PC-9 (cell line): ENCODE measurements around the gene CLTCL1. TPM values are rescaled to one million over a fixed set of nuclear protein-coding genes. Genes with fewer than 3 reads are reported as not detected.
A peak's percentile ranks its signal among the peaks of the same experiment; 100 is the strongest.

Experiments used
- BruUV-seq: library from RNA; stranded (reverse); fragments of 400-500 nt; replicated peaks from 2 replicates; lab custom pipeline; 2021; lab: Mats Ljungman, UMichigan
- CTCF ChIA-PET: fragments of 300-600 bp; sonication (Branson Sonifier 250); formaldehyde crosslinking; loops from one replicate; lab custom pipeline; 2022; ENCODE audit warnings: antibody characterized with exemption; lab: Charles Lee
- POLR2A ChIA-PET: fragments of 300-600 bp; sonication (Branson Sonifier 250); formaldehyde crosslinking; loops from one replicate; lab custom pipeline; 2022; ENCODE audit warnings: antibody characterized with exemption; ENCODE audit not compliant: unreplicated experiment; lab: Charles Lee
- DNase-seq, 2 experiments: peaks; one replicate each; pipeline versions ENCODE4 v3.0.0 to v3.0.0-alpha.2; 2015 to 2022; ENCODE audit warnings: mixed read lengths in 1 of 2
- H2AFZ ChIP-seq: fragments of 200-600 bp; sonication (generic); 2 replicates; pipeline ENCODE4 v1.8.1; 2017; ENCODE audit warnings: antibody characterized with exemption
- H3F3A ChIP-seq: fragments of 200-600 bp; sonication (generic); 2 replicates; pipeline ENCODE4 v1.8.1; 2017; ENCODE audit warnings: antibody characterized with exemption, mild to moderate bottlenecking, low read depth; ENCODE audit not compliant: insufficient read depth
- H3K27ac ChIP-seq: fragments of 200-600 bp; sonication (generic); 2 replicates; pipeline ENCODE4 v1.6.1; 2016; ENCODE audit warnings: mixed run types
- H3K27me3 ChIP-seq: fragments of 200-600 bp; sonication (generic); 2 replicates; pipeline ENCODE4 v1.6.1; 2016; ENCODE audit warnings: low read depth, mixed run types; ENCODE audit not compliant: insufficient read depth
- H3K36me3 ChIP-seq: fragments of 200-600 bp; sonication (generic); 2 replicates; pipeline ENCODE4 v1.6.1; 2016; ENCODE audit warnings: low read depth, mixed run types
- H3K4me1 ChIP-seq: fragments of 200-600 bp; sonication (generic); replicated peaks from 2 replicates; pipeline ENCODE4 v1.6.1; 2016; ENCODE audit warnings: mixed run types; ENCODE audit not compliant: insufficient read depth
- H3K4me2 ChIP-seq: fragments of 200-600 bp; sonication (generic); 2 replicates; pipeline ENCODE4 v1.6.1; 2017; ENCODE audit warnings: mixed run types
- H3K4me3 ChIP-seq: fragments of 200-600 bp; sonication (generic); 2 replicates; pipeline ENCODE4 v1.6.1; 2016; ENCODE audit warnings: mixed run types
- H3K79me2 ChIP-seq: fragments of 200-600 bp; sonication (generic); 2 replicates; pipeline ENCODE4 v1.6.1; 2017; ENCODE audit warnings: low read depth, mixed run types
- H3K9me2 ChIP-seq: fragments of 200-600 bp; sonication (generic); 2 replicates; pipeline ENCODE4 v1.8.1; 2017; ENCODE audit warnings: mild to moderate bottlenecking; ENCODE audit not compliant: insufficient read depth
- H3K9me3 ChIP-seq: fragments of 200-600 bp; sonication (generic); 2 replicates; pipeline ENCODE4 v1.8.1; 2016; ENCODE audit warnings: low read depth; ENCODE audit not compliant: insufficient read depth
- H4K20me1 ChIP-seq: fragments of 200-600 bp; sonication (generic); 2 replicates; pipeline ENCODE4 v1.8.1; 2017; ENCODE audit not compliant: insufficient read depth
- CTCF ChIP-seq: fragments of 200-600 bp; sonication (generic); conservative IDR thresholded peaks from 2 replicates; pipeline ENCODE4 v1.6.1; 2017; ENCODE audit warnings: mixed run types, antibody characterized with exemption, mild to moderate bottlenecking, moderate library complexity
- EZH2 ChIP-seq: fragments of 200-600 bp; sonication (generic); IDR thresholded peaks from 2 replicates; pipeline ENCODE4 v1.8.0; 2017; ENCODE audit warnings: antibody characterized with exemption, low read depth
- intact Hi-C: fragments of 100-400 bp; cut with micrococcal nuclease; formaldehyde crosslinking; loops from one replicate; pipeline ENCODE4 v1.10.0; 2022; ENCODE audit not compliant: unreplicated experiment
- total RNA-seq: library from RNA; stranded (reverse); gene quantifications from 2 replicates; pipeline ENCODE4 v1.2.3, GENCODE V29; 2021

Gene CLTCL1
- total RNA-seq, 1 experiment from 2014 or later: 7.2 TPM

- DNase-seq: no peak
- peaks cover 38% of the 10 kb centered on the region; the same call in 1 of the 2 replicates for H3F3A ChIP-seq
- H3K27ac ChIP-seq: no peak overlapping the region
- ChIA-PET CTCF (no interaction called here), POLR2A (no interaction called here)
- TF ChIP-seq CTCF (no peak), EZH2 (no peak)
- H3K4me2 ChIP-seq: no peak overlapping the region
- no peak overlapping the region for H3K4me3 ChIP-seq
- no TSS peak for BruUV-seq
- no peaks in the 10 kb centered on the region for H3K9me2 ChIP-seq
- H4K20me1 ChIP-seq: peaks cover 41% of the 10 kb centered on the region
- peaks cover 35% of the 10 kb centered on the region for H3K4me1 ChIP-seq
- peaks cover 63% of the 10 kb centered on the region for H3K79me2 ChIP-seq
- no peaks in the 10 kb centered on the region for H3K9me3 ChIP-seq
- intact Hi-C loops: loop anchor here (5.0 kb wide), 1 partner anchor 221 kb away; no protein-coding TSS in a partner anchor
- H2AFZ ChIP-seq: no peak overlapping the region
- no peaks in the 10 kb centered on the region for H3K27me3 ChIP-seq
- 0 out of 2 replicates have a peak, but pooled peaks cover 7% of the 10 kb centered on the region for H3K36me3 ChIP-seq
Measured at GRCh38 chr22:19176175-19176643, 115.3 kb downstream of the CLTCL1 start.

GRCh38 chr22:19175602-19176174 lies 115.8 kb downstream of the CLTCL1 start:
- BruUV-seq: no TSS peak
- Histone ChIP-seq H3K36me3 (0 out of 2 replicates have a peak, but pooled peaks cover 7% of the 10 kb centered on the region), H4K20me1 (peaks cover 41% of the 10 kb centered on the region), H3K4me3 (no peak overlapping the region), H3K4me2 (no peak overlapping the region), H3K79me2 (peaks cover 66% of the 10 kb centered on the region), H3K4me1 (peaks cover 35% of the 10 kb centered on the region), H3K27me3 (no peaks in the 10 kb centered on the region), H2AFZ (no peak overlapping the region), H3K9me3 (no peaks in the 10 kb centered on the region), H3K27ac (no peak overlapping the region), H3F3A (peaks cover 38% of the 10 kb centered on the region; the same call in 1 of the 2 replicates), H3K9me2 (no peaks in the 10 kb centered on the region)
- intact Hi-C loops: loop anchor here (5.0 kb wide), 1 partner anchor 222 kb away; no protein-coding TSS in a partner anchor
- CTCF ChIA-PET: interaction anchor here (0.6 kb wide), 1 partner anchor 268 kb away, joined by 7 read pairs; no protein-coding TSS in a partner anchor
- TF ChIP-seq EZH2: no peak
- TF ChIP-seq CTCF: no peak
- POLR2A ChIA-PET: no interaction called here
- DNase-seq: no peak

- Histone ChIP-seq H3K9me2 (no peaks in the 10 kb centered on the region), H3K9me3 (no peaks in the 10 kb centered on the region), H3K27ac (no peak overlapping the region), H3K4me1 (peaks cover 35% of the 10 kb centered on the region), H4K20me1 (peaks cover 41% of the 10 kb centered on the region), H3K79me2 (peaks cover 68% of the 10 kb centered on the region), H3K27me3 (no peaks in the 10 kb centered on the region), H3K36me3 (0 out of 2 replicates have a peak, but pooled peaks cover 7% of the 10 kb centered on the region), H3K4me2 (peak overlapping the region; percentile 97; the same call in 1 of the 2 replicates), H3F3A (peaks cover 38% of the 10 kb centered on the region; the same call in 1 of the 2 replicates), H2AFZ (no peak overlapping the region), H3K4me3 (no peak overlapping the region)
- ChIA-PET POLR2A (interaction anchor here (0.8 kb wide), 2 partner anchors 10 to 30 kb away, joined by 4 to 5 read pairs; partner anchors contain the start of gene ESS2), CTCF (interaction anchor here (0.6 to 1.2 kb wide), 2 partner anchors 31 to 267 kb away, joined by 3 to 7 read pairs; partner anchors contain the start of gene ESS2)
- TF ChIP-seq CTCF (no peak), EZH2 (no peak)
- intact Hi-C loops: loop anchor here (5.0 kb wide), 1 partner anchor 222 kb away; no protein-coding TSS in a partner anchor
- no TSS peak for BruUV-seq
- no peak for DNase-seq
Measured at GRCh38 chr22:19175026-19175601, 116.4 kb downstream of the CLTCL1 start.
